ENCODE data around the gene CELF2. TPM values are rescaled to one million over a fixed set of nuclear protein-coding genes. Genes with fewer than 3 reads are reported as not detected.

CELF2 gene
- total RNA-seq, 1 experiment from 2014 or later = not detected

GRCh38 chr10:11025978-11026377, 8.3 kb downstream of the CELF2 start:
- no peak for DNase-seq
- H3K36me3 Mint-ChIP-seq (ENCODE audit: insufficient read depth, unreplicated experiment) = no peaks in the 10 kb centered on the region
- H3K4me3 Mint-ChIP-seq (ENCODE audit: low read depth, unreplicated experiment) = no peak overlapping the region
- no peaks in the 10 kb centered on the region for H3K4me1 Mint-ChIP-seq (ENCODE audit: low read depth, unreplicated experiment)
- BruUV-seq (replicated peaks) = no TSS peak
- CTCF ChIA-PET = no interaction called here
- intact Hi-C loops (cut with micrococcal nuclease; ENCODE audit: unreplicated experiment) = no loop called here
- H3K27ac Mint-ChIP-seq (ENCODE audit: unreplicated experiment) = no peak overlapping the region
- TF ChIP-seq, protein P1, sequence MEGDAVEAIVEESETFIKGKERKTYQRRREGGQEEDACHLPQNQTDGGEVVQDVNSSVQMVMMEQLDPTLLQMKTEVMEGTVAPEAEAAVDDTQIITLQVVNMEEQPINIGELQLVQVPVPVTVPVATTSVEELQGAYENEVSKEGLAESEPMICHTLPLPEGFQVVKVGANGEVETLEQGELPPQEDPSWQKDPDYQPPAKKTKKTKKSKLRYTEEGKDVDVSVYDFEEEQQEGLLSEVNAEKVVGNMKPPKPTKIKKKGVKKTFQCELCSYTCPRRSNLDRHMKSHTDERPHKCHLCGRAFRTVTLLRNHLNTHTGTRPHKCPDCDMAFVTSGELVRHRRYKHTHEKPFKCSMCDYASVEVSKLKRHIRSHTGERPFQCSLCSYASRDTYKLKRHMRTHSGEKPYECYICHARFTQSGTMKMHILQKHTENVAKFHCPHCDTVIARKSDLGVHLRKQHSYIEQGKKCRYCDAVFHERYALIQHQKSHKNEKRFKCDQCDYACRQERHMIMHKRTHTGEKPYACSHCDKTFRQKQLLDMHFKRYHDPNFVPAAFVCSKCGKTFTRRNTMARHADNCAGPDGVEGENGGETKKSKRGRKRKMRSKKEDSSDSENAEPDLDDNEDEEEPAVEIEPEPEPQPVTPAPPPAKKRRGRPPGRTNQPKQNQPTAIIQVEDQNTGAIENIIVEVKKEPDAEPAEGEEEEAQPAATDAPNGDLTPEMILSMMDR (IDR thresholded peaks at IDR 0.05; ENCODE audit: unreplicated experiment) = no peak
- peaks cover 2% of the 10 kb centered on the region for H3K9me3 Mint-ChIP-seq (ENCODE audit: low read depth, unreplicated experiment)
- H3K27me3 Mint-ChIP-seq (ENCODE audit: unreplicated experiment) = no peaks in the 10 kb centered on the region

DNA sequence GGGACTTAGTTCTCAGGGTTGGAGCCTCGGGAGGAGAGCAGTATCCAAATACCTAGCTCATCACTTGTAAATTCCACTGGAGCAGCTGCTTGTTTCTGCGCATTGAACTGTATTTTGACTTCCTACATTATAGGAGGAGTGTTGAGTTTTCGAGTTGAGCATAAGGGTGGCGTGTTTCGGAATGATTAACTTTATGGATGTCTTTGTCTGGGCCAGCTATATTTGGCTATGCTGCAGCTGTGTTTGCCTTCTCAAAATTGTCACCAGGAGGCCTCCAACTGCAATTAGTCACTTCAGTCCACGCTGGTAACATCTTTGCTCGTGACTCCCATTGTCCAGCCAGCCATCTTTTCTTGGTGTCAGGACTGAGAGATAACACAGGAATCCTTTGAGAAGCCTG, 9.1 kb downstream of the CELF2 start:
- Mint-ChIP-seq H3K4me3 (ENCODE audit: low read depth, unreplicated experiment) (no peak overlapping the region), H3K4me1 (ENCODE audit: low read depth, unreplicated experiment) (no peaks in the 10 kb centered on the region), H3K27me3 (ENCODE audit: unreplicated experiment) (no peaks in the 10 kb centered on the region), H3K36me3 (ENCODE audit: insufficient read depth, unreplicated experiment) (no peaks in the 10 kb centered on the region), H3K27ac (ENCODE audit: unreplicated experiment) (no peak overlapping the region), H3K9me3 (ENCODE audit: low read depth, unreplicated experiment) (peaks cover 2% of the 10 kb centered on the region)
- intact Hi-C loops (cut with micrococcal nuclease; ENCODE audit: unreplicated experiment) = no loop called here
- TF ChIP-seq, protein P1 (IDR thresholded peaks at IDR 0.05; ENCODE audit: unreplicated experiment) = no peak
- CTCF ChIA-PET = no interaction called here
- DNase-seq = no peak
- no TSS peak for BruUV-seq (replicated peaks)

DNA sequence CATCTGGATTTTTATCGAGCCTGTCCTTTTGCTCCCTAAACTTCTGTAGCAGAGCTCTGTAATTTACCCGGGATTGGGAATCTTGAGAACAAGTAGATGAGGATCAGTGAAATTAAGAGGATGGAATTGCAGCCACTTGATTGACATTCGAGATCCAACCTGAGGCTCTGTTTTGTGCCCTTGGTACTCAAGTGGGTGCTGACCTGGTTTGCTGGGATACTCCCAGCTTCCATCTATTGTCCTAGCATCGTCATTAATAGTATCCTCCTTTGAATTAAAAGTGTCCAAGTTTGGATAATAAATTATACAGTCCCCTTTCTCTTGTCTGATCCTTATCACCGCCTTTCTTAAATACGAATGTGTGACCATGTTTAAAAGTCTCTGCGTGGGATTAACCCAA, 17.1 kb downstream of the CELF2 start:
- Mint-ChIP-seq H3K36me3 (ENCODE audit: insufficient read depth, unreplicated experiment) (no peaks in the 10 kb centered on the region), H3K4me3 (ENCODE audit: low read depth, unreplicated experiment) (no peak overlapping the region), H3K9me3 (ENCODE audit: low read depth, unreplicated experiment) (peaks cover 8% of the 10 kb centered on the region), H3K27ac (ENCODE audit: unreplicated experiment) (no peak overlapping the region), H3K4me1 (ENCODE audit: low read depth, unreplicated experiment) (no peaks in the 10 kb centered on the region), H3K27me3 (ENCODE audit: unreplicated experiment) (no peaks in the 10 kb centered on the region)
- no peak for DNase-seq
- intact Hi-C loops (cut with micrococcal nuclease; ENCODE audit: unreplicated experiment) = no loop called here
- TF ChIP-seq, protein P1 (IDR thresholded peaks at IDR 0.05; ENCODE audit: unreplicated experiment) = no peak
- CTCF ChIA-PET = interaction anchor here (0.7 kb wide), 1 partner anchor 1692 kb away, joined by 3 read pairs; no protein-coding TSS in a partner anchor
- no TSS peak for BruUV-seq (replicated peaks)

DNA sequence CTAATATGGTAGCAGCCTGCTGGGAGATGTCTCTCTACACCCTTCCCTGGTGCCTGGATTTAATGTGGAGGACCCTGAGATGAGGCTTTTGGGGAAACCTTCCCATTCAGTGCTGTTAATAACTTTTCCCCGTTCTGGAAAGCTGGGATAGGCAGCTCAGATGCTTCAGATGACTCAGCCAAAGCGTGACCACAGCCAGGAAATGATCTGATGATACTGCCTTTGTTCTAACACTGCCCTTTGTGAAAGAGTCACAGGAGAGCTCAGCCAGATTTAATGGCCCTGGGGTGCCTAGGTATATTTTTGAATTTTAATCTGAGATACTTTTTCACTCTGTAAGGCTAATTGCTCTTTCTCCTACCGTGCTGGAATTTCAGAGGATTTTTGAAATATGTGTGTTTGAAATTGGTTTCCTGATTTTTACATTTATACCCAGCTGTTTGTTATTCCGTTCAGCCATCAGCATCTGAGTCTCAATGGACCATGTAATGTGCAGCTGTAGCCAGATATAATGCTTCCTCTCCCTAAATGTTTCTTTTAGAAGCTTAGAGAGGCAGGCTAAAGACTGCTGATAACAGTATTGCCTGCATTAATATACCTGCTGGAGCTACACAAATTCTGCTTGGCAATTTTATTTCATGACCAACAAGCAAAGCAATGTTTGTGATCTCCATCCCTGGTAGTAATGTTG, 17.8 kb downstream of the CELF2 start:
- Mint-ChIP-seq H3K36me3 (ENCODE audit: insufficient read depth, unreplicated experiment) (no peaks in the 10 kb centered on the region), H3K4me1 (ENCODE audit: low read depth, unreplicated experiment) (no peaks in the 10 kb centered on the region), H3K27me3 (ENCODE audit: unreplicated experiment) (no peaks in the 10 kb centered on the region), H3K4me3 (ENCODE audit: low read depth, unreplicated experiment) (no peak overlapping the region), H3K27ac (ENCODE audit: unreplicated experiment) (no peak overlapping the region), H3K9me3 (ENCODE audit: low read depth, unreplicated experiment) (peaks cover 6% of the 10 kb centered on the region)
- no peak for DNase-seq
- intact Hi-C loops (cut with micrococcal nuclease; ENCODE audit: unreplicated experiment) = no loop called here
- CTCF ChIA-PET = interaction anchor here (0.7 kb wide), 1 partner anchor 1693 kb away, joined by 3 read pairs; no protein-coding TSS in a partner anchor
- TF ChIP-seq, protein P1 (IDR thresholded peaks at IDR 0.05; ENCODE audit: unreplicated experiment) = no peak
- no TSS peak for BruUV-seq (replicated peaks)
